Spinal cord (tissue), 10 donors: ENCODE results near the gene ALDH1L1. TPM values are rescaled to one million over a fixed set of nuclear protein-coding genes. Genes with fewer than 3 reads are reported as not detected.

Experiments
- DNase-seq, 6 donors: peaks; one replicate each; pipeline versions ENCODE4 v3.0.0 to v3.0.0-alpha.2; 2013 to 2015; ENCODE audit warnings: low spot score in 6 of 6, low read depth in 4 of 6
- H3K27ac ChIP-seq: one replicate; pipeline ENCODE4 v1.5.1; 2013; ENCODE audit warnings: low read depth, low read length, control low read depth
- H3K27me3 ChIP-seq: one replicate; pipeline ENCODE4 v1.6.1; 2013; ENCODE audit warnings: low read length; ENCODE audit not compliant: control insufficient read depth, insufficient read depth
- H3K36me3 ChIP-seq: one replicate; pipeline ENCODE4 v1.6.1; 2013; ENCODE audit warnings: low read length; ENCODE audit not compliant: control insufficient read depth, insufficient read depth
- H3K4me1 ChIP-seq: one replicate; pipeline ENCODE4 v1.6.1; 2013; ENCODE audit warnings: low read length; ENCODE audit not compliant: control insufficient read depth, insufficient read depth
- H3K4me3 ChIP-seq: one replicate; pipeline ENCODE4 v1.5.1; 2013; ENCODE audit warnings: low read depth, low read length, control low read depth
- H3K9me3 ChIP-seq: one replicate; pipeline ENCODE4 v1.6.1; 2013; ENCODE audit warnings: low read length; ENCODE audit not compliant: control insufficient read depth, insufficient read depth
- WGBS: methylation state at CpG from one replicate; pipeline ENCODE4 v1.1.5; 2013; ENCODE audit warnings: missing lambda C conversion rate; ENCODE audit not compliant: insufficient coverage; 5-methylcytosine and 5-hydroxymethylcytosine counted together
- long read RNA-seq, 4 donors: transcript quantifications; one replicate each; lab custom pipeline, GENCODE V29; 2026
- polyA plus RNA-seq, 2 donors: library from polyadenylated mRNA; unstranded; fragments of 120-200 nt; gene quantifications; one replicate each; pipeline ENCODE4 v1.2.1, GENCODE V29; 2013; ENCODE audit not compliant: insufficient read length in 2 of 2
- total RNA-seq, 2 donors: library from RNA; depleted of rRNA in 1 of 2; stranded (reverse); fragments of 120-200 nt in 1 of 2; fragments of >200 nt in 1 of 2; gene quantifications; one replicate each; pipeline versions ENCODE4 v1.2.3 to v1.2.4, GENCODE V29; 2013 to 2014
- donor health status: healthy.

Gene ALDH1L1
- total RNA-seq (10 to 100 TPM; 19.9 to 24.6 TPM), polyA plus RNA-seq (10 to 100 TPM; 67.4 to 75.2 TPM)
- long read RNA-seq, donor 1, transcript ALDH1L1-203 (23 exons, 3,277 nt) = major isoform, 5 of 7 reads
- long read RNA-seq, donor 1, partial matches to known transcripts = 0 of 7 reads
- long read RNA-seq, donor 1, other reads (novel, unspliced or antisense) = 0 of 7 reads
- long read RNA-seq, donor 2, partial matches to known transcripts = 0 of 4 reads
- long read RNA-seq, donor 2, other reads (novel, unspliced or antisense) = 0 of 4 reads
- long read RNA-seq, donor 3, partial matches to known transcripts = 0 of 3 reads
- long read RNA-seq, donor 3, other reads (novel, unspliced or antisense) = 0 of 3 reads
- long read RNA-seq, donor 4 = 0 reads

- Histone ChIP-seq H3K9me3 (no peaks in the 10 kb centered on the region), H3K4me3 (peak within 1 kb of the TSS; percentile 66), H3K27ac (peak within 1 kb of the TSS; percentile 97), H3K4me1 (peaks cover 26% of the 10 kb centered on the region), H3K27me3 (peaks cover 18% of the 10 kb centered on the region), H3K36me3 (peaks cover 2% of the 10 kb centered on the region)
- peak in 5 of 6 donors; percentile 58 to 89 (median 74) for DNase-seq
- WGBS = 2% methylated on average over 54 of the region's 54 CpGs
These were observed at the start of gene ALDH1L1 for GRCh38 chr3:126180477-126181397. Gene ALDH1L1, minus strand, starts transcription at chr3:126180586. Its CDS starts 19,607 bp downstream, at chr3:126160979.

- Histone ChIP-seq H3K27me3 (no peaks in the 10 kb centered on the region), H3K4me1 (peaks cover 4% of the 10 kb centered on the region), H3K36me3 (no peaks in the 10 kb centered on the region), H3K27ac (peak overlapping the region; percentile 30), H3K4me3 (no peak overlapping the region), H3K9me3 (peaks cover 2% of the 10 kb centered on the region)
- peak in 3 of 6 donors; percentile 54 to 81 (median 78) for DNase-seq
- no CpG with 5 or more reads among the region's 1 CpG for WGBS
These were observed 46.0 kb upstream of the ALDH1L1 start for GRCh38 chr3:126226374-126226773.

GRCh38 chr3:126216416-126216815, 36.0 kb upstream of the ALDH1L1 start:
- no peaks in the 10 kb centered on the region for H3K36me3 ChIP-seq
- DNase-seq = no peak
- no peak overlapping the region for H3K4me3 ChIP-seq
- H3K4me1 ChIP-seq = peaks cover 19% of the 10 kb centered on the region
- H3K9me3 ChIP-seq = no peaks in the 10 kb centered on the region
- WGBS = no CpG with 5 or more reads among the region's 1 CpG
- no peak overlapping the region for H3K27ac ChIP-seq
- H3K27me3 ChIP-seq = no peaks in the 10 kb centered on the region

GRCh38 chr3:126213379-126214028, 33.1 kb upstream of the ALDH1L1 start:
- DNase-seq = peak in 3 of 6 donors; percentile 36 to 83 (median 67)
- 8% methylated on average over 49 of the region's 50 CpGs for WGBS
- Histone ChIP-seq H3K27me3 (no peaks in the 10 kb centered on the region), H3K4me1 (peaks cover 24% of the 10 kb centered on the region), H3K36me3 (no peaks in the 10 kb centered on the region), H3K27ac (peak overlapping the region; percentile 13), H3K4me3 (peak overlapping the region; percentile 37), H3K9me3 (no peaks in the 10 kb centered on the region)

GRCh38 chr3:126212620-126213378, 32.4 kb upstream of the ALDH1L1 start:
- Histone ChIP-seq H3K4me3 (peak overlapping the region; percentile 37), H3K4me1 (peaks cover 25% of the 10 kb centered on the region), H3K27ac (peak overlapping the region; percentile 68), H3K27me3 (no peaks in the 10 kb centered on the region), H3K36me3 (no peaks in the 10 kb centered on the region), H3K9me3 (no peaks in the 10 kb centered on the region)
- peak in 3 of 6 donors; percentile 36 to 80 (median 43) for DNase-seq
- 2% methylated on average over 55 of the region's 57 CpGs for WGBS

- 61% methylated on average over 2 of the region's 2 CpGs for WGBS
- H3K36me3 ChIP-seq = no peaks in the 10 kb centered on the region
- no peak overlapping the region for H3K27ac ChIP-seq
- no peak for DNase-seq
- H3K4me1 ChIP-seq = peaks cover 25% of the 10 kb centered on the region
- no peaks in the 10 kb centered on the region for H3K9me3 ChIP-seq
- H3K27me3 ChIP-seq = no peaks in the 10 kb centered on the region
- H3K4me3 ChIP-seq = no peak overlapping the region
These were observed 31.8 kb upstream of the ALDH1L1 start for GRCh38 chr3:126212250-126212619.

- WGBS = 90% methylated on average over 7 of the region's 7 CpGs
- Histone ChIP-seq H3K27ac (no peak overlapping the region), H3K4me3 (no peak overlapping the region), H3K36me3 (no peaks in the 10 kb centered on the region), H3K9me3 (no peaks in the 10 kb centered on the region), H3K4me1 (peaks cover 25% of the 10 kb centered on the region), H3K27me3 (no peaks in the 10 kb centered on the region)
- no peak for DNase-seq
These were observed 31.2 kb upstream of the ALDH1L1 start for GRCh38 chr3:126211569-126211968.

- DNase-seq = no peak
- H3K4me1 ChIP-seq = peaks cover 28% of the 10 kb centered on the region
- 71% methylated on average over 6 of the region's 6 CpGs for WGBS
- H3K36me3 ChIP-seq = no peaks in the 10 kb centered on the region
- H3K27ac ChIP-seq = no peak overlapping the region
- no peaks in the 10 kb centered on the region for H3K9me3 ChIP-seq
- H3K27me3 ChIP-seq = no peaks in the 10 kb centered on the region
- no peak overlapping the region for H3K4me3 ChIP-seq
These were observed 30.2 kb upstream of the ALDH1L1 start for GRCh38 chr3:126210606-126211005.

GRCh38 chr3:126209741-126210140, 29.4 kb upstream of the ALDH1L1 start:
- Histone ChIP-seq H3K4me1 (peaks cover 28% of the 10 kb centered on the region), H3K27me3 (no peaks in the 10 kb centered on the region), H3K4me3 (no peak overlapping the region), H3K36me3 (no peaks in the 10 kb centered on the region), H3K9me3 (no peaks in the 10 kb centered on the region), H3K27ac (no peak overlapping the region)
- 78% methylated on average over 3 of the region's 4 CpGs for WGBS
- no peak for DNase-seq
